HEK293 (cell line): ENCODE measurements around the gene SYNJ2.

Experiments used
- AEBP2 ChIP-seq: fragments of 450-650 bp; formaldehyde crosslinking; IDR thresholded peaks from 2 replicates; pipeline ENCODE4 v1.5.1; 2016; ENCODE audit warnings: missing biosample characterization, missing genetic modification characterization, borderline replicate concordance
- ATF2 ChIP-seq: fragments of 450-650 bp; formaldehyde crosslinking; IDR thresholded peaks from 2 replicates; pipeline ENCODE4 v1.5.1; 2016; ENCODE audit warnings: missing biosample characterization, missing genetic modification characterization, low read depth
- BCL11A ChIP-seq: fragments of 450-650 bp; formaldehyde crosslinking; IDR thresholded peaks from 2 replicates; pipeline ENCODE4 v1.5.1; 2016; ENCODE audit warnings: low read depth, missing biosample characterization, missing genetic modification characterization
- GLIS2 ChIP-seq: fragments of 450-650 bp; formaldehyde crosslinking; IDR thresholded peaks from 2 replicates; pipeline ENCODE4 v1.5.1; 2016; ENCODE audit warnings: missing biosample characterization, missing genetic modification characterization
- INSM2 ChIP-seq: fragments of 450-650 bp; formaldehyde crosslinking; IDR thresholded peaks from 2 replicates; pipeline ENCODE4 v1.5.1; 2016; ENCODE audit warnings: missing biosample characterization, missing genetic modification characterization
- PRDM1 ChIP-seq: fragments of 450-650 bp; formaldehyde crosslinking; IDR thresholded peaks from 2 replicates; pipeline ENCODE4; 2016; ENCODE audit warnings: missing biosample characterization, missing genetic modification characterization
- SCRT1 ChIP-seq: fragments of 450-650 bp; formaldehyde crosslinking; IDR thresholded peaks from 2 replicates; pipeline ENCODE4 v1.5.1; 2016; ENCODE audit warnings: missing biosample characterization, missing genetic modification characterization, borderline replicate concordance
- YY2 ChIP-seq: fragments of 450-650 bp; formaldehyde crosslinking; IDR thresholded peaks from 2 replicates; pipeline ENCODE4 v1.5.1; 2016; ENCODE audit warnings: missing biosample characterization, missing genetic modification characterization
- ZBTB11 ChIP-seq: fragments of 450-650 bp; formaldehyde crosslinking; conservative IDR thresholded peaks from 2 replicates; pipeline ENCODE4 v1.5.1; 2016; ENCODE audit warnings: low read depth, missing biosample characterization, missing genetic modification characterization
- ZBTB44 ChIP-seq: fragments of 450-650 bp; IDR thresholded peaks from 2 replicates; pipeline ENCODE4 v1.5.1; 2018; ENCODE audit warnings: missing biosample characterization, mild to moderate bottlenecking, missing genetic modification characterization
- ZFP69B ChIP-seq: fragments of 450-650 bp; formaldehyde crosslinking; IDR thresholded peaks from 2 replicates; pipeline ENCODE4 v1.5.1; 2016; ENCODE audit warnings: missing biosample characterization, missing genetic modification characterization
- ZNF169 ChIP-seq: fragments of 450-650 bp; formaldehyde crosslinking; IDR thresholded peaks from 2 replicates; pipeline ENCODE4 v1.5.1; 2016; ENCODE audit warnings: missing biosample characterization, missing genetic modification characterization
- ZNF174 ChIP-seq: fragments of 450-650 bp; formaldehyde crosslinking; IDR thresholded peaks from 2 replicates; pipeline ENCODE4 v1.5.0; 2017; ENCODE audit warnings: missing biosample characterization, mild to moderate bottlenecking, missing genetic modification characterization
- ZNF223 ChIP-seq: fragments of 450-650 bp; formaldehyde crosslinking; IDR thresholded peaks from 2 replicates; pipeline ENCODE4 v1.5.1; 2016; ENCODE audit warnings: missing biosample characterization, missing genetic modification characterization
- ZNF404 ChIP-seq: fragments of 450-650 bp; formaldehyde crosslinking; IDR thresholded peaks from 2 replicates; pipeline ENCODE4 v1.5.1; 2017; ENCODE audit warnings: missing biosample characterization, missing genetic modification characterization
- ZNF513 ChIP-seq: fragments of 450-650 bp; IDR thresholded peaks from 2 replicates; pipeline ENCODE4 v1.5.1; 2018; ENCODE audit warnings: missing biosample characterization, missing genetic modification characterization
- ZNF514 ChIP-seq: fragments of 450-650 bp; formaldehyde crosslinking; IDR thresholded peaks from 2 replicates; pipeline ENCODE4 v1.5.1; 2016; ENCODE audit warnings: missing biosample characterization, missing genetic modification characterization
- ZNF544 ChIP-seq: fragments of 450-650 bp; formaldehyde crosslinking; IDR thresholded peaks from 2 replicates; pipeline ENCODE4 v1.5.0; 2017; ENCODE audit warnings: missing biosample characterization, missing genetic modification characterization
- ZNF560 ChIP-seq: fragments of 450-650 bp; formaldehyde crosslinking; IDR thresholded peaks from 2 replicates; pipeline ENCODE4 v1.5.1; 2017; ENCODE audit warnings: missing biosample characterization, missing genetic modification characterization, borderline replicate concordance
- ZNF654 ChIP-seq: fragments of 450-650 bp; formaldehyde crosslinking; IDR thresholded peaks from 2 replicates; pipeline ENCODE4 v1.5.1; 2016; ENCODE audit warnings: low read depth, missing biosample characterization, missing genetic modification characterization
- ZNF660 ChIP-seq: fragments of 450-650 bp; IDR thresholded peaks from 2 replicates; pipeline ENCODE4 v1.5.1; 2018; ENCODE audit warnings: missing biosample characterization, mild to moderate bottlenecking, missing genetic modification characterization
- ZNF768 ChIP-seq: fragments of 450-650 bp; formaldehyde crosslinking; IDR thresholded peaks from 2 replicates; pipeline ENCODE4 v1.5.1; 2018; ENCODE audit warnings: missing biosample characterization, mild to moderate bottlenecking, missing genetic modification characterization
- TF ChIP-seq, protein P1 (sequence below): fragments of 450-650 bp; formaldehyde crosslinking; IDR thresholded peaks from 2 replicates; pipeline ENCODE4 v1.5.1; 2016; ENCODE audit warnings: missing biosample characterization, missing genetic modification characterization
- TF ChIP-seq, protein P2 (sequence below): fragments of 450-650 bp; formaldehyde crosslinking; IDR thresholded peaks from 2 replicates; pipeline ENCODE4 v1.5.1; 2017; ENCODE audit warnings: missing biosample characterization, missing genetic modification characterization

SYNJ2 gene

GRCh38 chr6:158026054-158026900, 44.6 kb downstream of the SYNJ2 start (continued):
- TF ChIP-seq ZNF768 (tag by site-specific recombination) (peak; percentile 99), INSM2 (tag by site-specific recombination) (peak; percentile 46; the same call in 1 of the 2 replicates), YY2 (tag by site-specific recombination) (0 out of 2 replicates have a peak, but pooled peaks have one; percentile 17), ZNF404 (no peak), ZNF544 (tag by site-specific recombination) (no peak), ZFP69B (tag by site-specific recombination) (peak; percentile 51; the same call in 1 of the 2 replicates), ZNF560 (tag by site-specific recombination) (no peak), ZBTB11 (tag by site-specific recombination) (no peak; the same call in none of the 2 replicates), ZNF223 (tag by site-specific recombination) (no peak), BCL11A (tag by site-specific recombination) (no peak), PRDM1 (peak; percentile 64), ZNF513 (tag by site-specific recombination) (no peak), ZNF654 (tag by site-specific recombination) (peak; percentile 13; the same call in 1 of the 2 replicates), ZNF660 (peak; percentile 95), ZNF174 (no peak), ATF2 (tag by site-specific recombination) (peak; percentile 97), ZNF169 (tag by site-specific recombination) (no peak), GLIS2 (tag by site-specific recombination) (peak; percentile 95), ZNF514 (no peak), AEBP2 (tag by site-specific recombination) (no peak), ZBTB44 (peak; percentile 91), SCRT1 (tag by site-specific recombination) (no peak)
- TF ChIP-seq, protein P1, sequence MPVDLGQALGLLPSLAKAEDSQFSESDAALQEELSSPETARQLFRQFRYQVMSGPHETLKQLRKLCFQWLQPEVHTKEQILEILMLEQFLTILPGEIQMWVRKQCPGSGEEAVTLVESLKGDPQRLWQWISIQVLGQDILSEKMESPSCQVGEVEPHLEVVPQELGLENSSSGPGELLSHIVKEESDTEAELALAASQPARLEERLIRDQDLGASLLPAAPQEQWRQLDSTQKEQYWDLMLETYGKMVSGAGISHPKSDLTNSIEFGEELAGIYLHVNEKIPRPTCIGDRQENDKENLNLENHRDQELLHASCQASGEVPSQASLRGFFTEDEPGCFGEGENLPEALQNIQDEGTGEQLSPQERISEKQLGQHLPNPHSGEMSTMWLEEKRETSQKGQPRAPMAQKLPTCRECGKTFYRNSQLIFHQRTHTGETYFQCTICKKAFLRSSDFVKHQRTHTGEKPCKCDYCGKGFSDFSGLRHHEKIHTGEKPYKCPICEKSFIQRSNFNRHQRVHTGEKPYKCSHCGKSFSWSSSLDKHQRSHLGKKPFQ (tag by site-specific recombination), result no peak
- TF ChIP-seq, protein P2, sequence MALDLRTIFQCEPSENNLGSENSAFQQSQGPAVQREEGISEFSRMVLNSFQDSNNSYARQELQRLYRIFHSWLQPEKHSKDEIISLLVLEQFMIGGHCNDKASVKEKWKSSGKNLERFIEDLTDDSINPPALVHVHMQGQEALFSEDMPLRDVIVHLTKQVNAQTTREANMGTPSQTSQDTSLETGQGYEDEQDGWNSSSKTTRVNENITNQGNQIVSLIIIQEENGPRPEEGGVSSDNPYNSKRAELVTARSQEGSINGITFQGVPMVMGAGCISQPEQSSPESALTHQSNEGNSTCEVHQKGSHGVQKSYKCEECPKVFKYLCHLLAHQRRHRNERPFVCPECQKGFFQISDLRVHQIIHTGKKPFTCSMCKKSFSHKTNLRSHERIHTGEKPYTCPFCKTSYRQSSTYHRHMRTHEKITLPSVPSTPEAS (tag by site-specific recombination), result no peak
